Panc1 (cell line): ENCODE results near the gene U2AF1L4. TPM values are rescaled to one million over a fixed set of nuclear protein-coding genes. Genes with fewer than 3 reads are reported as not detected.
A peak's percentile ranks its signal among the peaks of the same experiment; 100 is the strongest.

ENCODE experiments used
- ATAC-seq: fragments of 200-7000 bp; cut with Tn5 transposase; 2 replicates; pipeline ENCODE4 v1.9.1; 2020; ENCODE audit warnings: mild to moderate bottlenecking, moderate library complexity
- BruUV-seq: library from RNA; stranded (reverse); fragments of 400-500 nt; replicated peaks from 2 replicates; lab custom pipeline; 2021; lab: Mats Ljungman, UMichigan
- CTCF ChIA-PET: fragments of 300-600 bp; sonication (Branson Sonifier 250); formaldehyde crosslinking; loops from one replicate; lab custom pipeline; 2022; ENCODE audit warnings: antibody characterized with exemption; lab: Charles Lee
- POLR2A ChIA-PET: fragments of 300-600 bp; sonication (Branson Sonifier 250); formaldehyde crosslinking; loops from one replicate; lab custom pipeline; 2022; ENCODE audit warnings: antibody characterized with exemption; lab: Charles Lee
- DNase-seq: peaks from one replicate; pipeline ENCODE4 v3.0.0-alpha.2; 2010; ENCODE audit warnings: low read depth, low spot score
- H3K27ac ChIP-seq: 2 replicates; pipeline ENCODE4 v1.5.1; 2011; ENCODE audit warnings: mild to moderate bottlenecking, low read length, inconsistent platforms
- H3K27me3 ChIP-seq: fragments of 200-500 bp; sonication (Bioruptor generic); 2 replicates; pipeline ENCODE4 v1.6.0; 2014; ENCODE audit warnings: low read length, inconsistent platforms; ENCODE audit not compliant: control insufficient read depth, insufficient read depth
- H3K36me3 ChIP-seq: fragments of 200-500 bp; sonication (Bioruptor generic); 2 replicates; pipeline ENCODE4 v1.5.1; 2014; ENCODE audit warnings: inconsistent platforms, mild to moderate bottlenecking, low read length, moderate library complexity; ENCODE audit not compliant: control insufficient read depth, insufficient read depth
- H3K4me1 ChIP-seq: 2 replicates; pipeline ENCODE4 v1.5.1; 2011; ENCODE audit warnings: inconsistent platforms, mild to moderate bottlenecking, low read length, moderate library complexity; ENCODE audit not compliant: control insufficient read depth, insufficient read depth
- H3K4me3 ChIP-seq, 2 experiments: 2 replicates each; pipeline ENCODE4 v1.5.1; 2011 to 2012; ENCODE audit warnings: low read depth in 2 of 2, low read length in 2 of 2, mild to moderate bottlenecking in 2 of 2, inconsistent platforms in 1 of 2, moderate library complexity in 1 of 2
- H3K9me3 ChIP-seq: fragments of 200-500 bp; sonication (Bioruptor generic); 2 replicates; pipeline ENCODE4 v1.5.1; 2014; ENCODE audit warnings: low read depth, mild to moderate bottlenecking, inconsistent platforms, low read length, moderate library complexity; ENCODE audit not compliant: control insufficient read depth, insufficient read depth
- CTCF ChIP-seq: fragments of 450-650 bp; IDR thresholded peaks from 2 replicates; pipeline ENCODE4 v1.5.1; 2017; ENCODE audit warnings: mild to moderate bottlenecking
- POLR2AphosphoS5 ChIP-seq: IDR thresholded peaks from 2 replicates; pipeline ENCODE4 v1.6.1; 2012; ENCODE audit warnings: mild to moderate bottlenecking, low read depth, low read length, moderate library complexity
- REST ChIP-seq, 2 experiments: IDR thresholded peaks; 2 replicates each; pipeline ENCODE4 v1.6.1; 2011 to 2012; ENCODE audit warnings: low read depth in 2 of 2, control low read depth in 1 of 2, low read length in 1 of 2, mild to moderate bottlenecking in 1 of 2, moderate library complexity in 1 of 2; ENCODE audit not compliant: insufficient read depth in 1 of 2
- SIN3A ChIP-seq: IDR thresholded peaks from 2 replicates; pipeline ENCODE4 v1.6.1; 2012; ENCODE audit warnings: low read depth, mild to moderate bottlenecking, low read length, moderate library complexity, borderline replicate concordance; ENCODE audit not compliant: insufficient read depth
- TCF7L2 ChIP-seq: IDR thresholded peaks from 2 replicates; pipeline ENCODE4 v1.6.1; 2011; ENCODE audit warnings: mild to moderate bottlenecking, low read depth, low read length, inconsistent platforms
- in situ Hi-C: cut with HindIII; loops from 2 replicates; pipeline ENCODE4 v1.10.0; 2016; ENCODE audit warnings: low sequenced_read_pairs, low pct_unique_long_range_greater_than_20kb
- intact Hi-C: fragments of 100-400 bp; cut with micrococcal nuclease; formaldehyde crosslinking; loops from one replicate; pipeline ENCODE4 v1.10.0; 2022; ENCODE audit not compliant: unreplicated experiment
- total RNA-seq: library from RNA; stranded (reverse); gene quantifications from one replicate; pipeline ENCODE4 v1.2.1, GENCODE V29; 2021; ENCODE audit not compliant: unreplicated experiment

U2AF1L4 gene
- total RNA-seq, 1 experiment from 2014 or later, result 29.8 TPM

GRCh38 chr19:35704218-35704617 lies 41.0 kb downstream of the U2AF1L4 start, which contains the start of gene ZBTB32:
Gene ZBTB32, plus strand, starts transcription at chr19:35704558. Its CDS starts 10,069 bp downstream, at chr19:35714627.
- Histone ChIP-seq H3K4me3 (peak within 1 kb of the TSS in 1 of 2 experiments; percentile 80; a peak in 1 of 4 replicates), H3K4me1 (0 out of 2 replicates have a peak, but pooled peaks cover 5% of the 10 kb centered on the region), H3K27me3 (no peaks in the 10 kb centered on the region), H3K9me3 (no peaks in the 10 kb centered on the region), H3K36me3 (no peaks in the 10 kb centered on the region), H3K27ac (no peak within 1 kb of the TSS)
- ChIA-PET CTCF (no interaction called here), POLR2A (no interaction called here)
- no peak for ATAC-seq
- no peak for DNase-seq
- intact Hi-C loops (no loop called here), in situ Hi-C loops (no loop called here)
- no TSS peak for BruUV-seq
- TF ChIP-seq POLR2AphosphoS5 (no peak), REST (IDR thresholded peaks at IDR 0.05; ENCODE audit: insufficient read depth in 1 of 2, low read depth in 2 of 2, low read length in 1 of 2) (peak; percentile 84 to 91)

- in situ Hi-C loops, result no loop called here
- intact Hi-C loops, result no loop called here
- no peaks in the 10 kb centered on the region for H3K9me3 ChIP-seq
- no peaks in the 10 kb centered on the region for H3K27me3 ChIP-seq
- 0 out of 2 replicates have a peak, but pooled peaks cover 5% of the 10 kb centered on the region for H3K4me1 ChIP-seq
- no TSS peak for BruUV-seq
- peak overlapping the region; percentile 68 to 80 for H3K4me3 ChIP-seq
- no peak for TF ChIP-seq TCF7L2
- no peak for DNase-seq
- no peak for ATAC-seq
- POLR2A ChIA-PET, result interaction anchor here (0.7 to 1.1 kb wide), 3 partner anchors 30 to 65 kb away, joined by 3 read pairs; partner anchors contain the start of gene PSENEN
- no peak overlapping the region for H3K27ac ChIP-seq
- CTCF ChIA-PET, result interaction anchor here (1.4 kb wide), 1 partner anchor 9 kb away, joined by 9 read pairs; no protein-coding TSS in a partner anchor
- no peaks in the 10 kb centered on the region for H3K36me3 ChIP-seq
Measured at GRCh38 chr19:35703343-35703742, 41.9 kb downstream of the U2AF1L4 start.

GRCh38 chr19:35702223-35703012 lies 42.8 kb downstream of the U2AF1L4 start:
- ChIA-PET CTCF (interaction anchor here (0.7 to 1.4 kb wide), 4 partner anchors 8 to 124 kb away, joined by 3 to 9 read pairs (median 3); no protein-coding TSS in a partner anchor), POLR2A (interaction anchor here (0.5 to 0.9 kb wide), 7 partner anchors 11 to 191 kb away, joined by 3 to 7 read pairs (median 5); partner anchors contain the start of gene U2AF1L4)
- BruUV-seq, result no TSS peak
- H3K4me3 ChIP-seq, result peak overlapping the region; percentile 68 to 80
- intact Hi-C loops (no loop called here), in situ Hi-C loops (no loop called here)
- H3K27ac ChIP-seq, result peak overlapping the region; percentile 78
- H3K4me1 ChIP-seq, result 0 out of 2 replicates have a peak, but pooled peaks cover 5% of the 10 kb centered on the region
- no peaks in the 10 kb centered on the region for H3K36me3 ChIP-seq
- H3K9me3 ChIP-seq, result no peaks in the 10 kb centered on the region
- peak; percentile 99 for ATAC-seq
- no peaks in the 10 kb centered on the region for H3K27me3 ChIP-seq
- DNase-seq, result peak; percentile 94
- TF ChIP-seq SIN3A (no peak), POLR2AphosphoS5 (peak; percentile 53; the same call in 1 of the 2 replicates), CTCF (no peak), REST (IDR thresholded peaks at IDR 0.05; ENCODE audit: insufficient read depth in 1 of 2, low read depth in 2 of 2, low read length in 1 of 2) (peak in 1 of 2 experiments; percentile 45; a peak in 1 of 4 replicates), TCF7L2 (no peak)
